ENCODE measurements around the gene CDC23. TPM values are rescaled to one million over a fixed set of nuclear protein-coding genes. Genes with fewer than 3 reads are reported as not detected.

Gene CDC23
- total RNA-seq, 1 experiment from 2014 or later: 49.7 TPM

GRCh38 chr5:138179277-138179857, 33.8 kb downstream of the CDC23 start:
- TSS peak; percentile 74 for BruUV-seq (replicated peaks)
- H3K27me3 Mint-ChIP-seq (ENCODE audit: insufficient read depth, unreplicated experiment): no peaks in the 10 kb centered on the region
- H3K4me3 Mint-ChIP-seq (ENCODE audit: unreplicated experiment): no peak overlapping the region
- peaks cover 54% of the 10 kb centered on the region for H3K36me3 Mint-ChIP-seq (ENCODE audit: insufficient read depth, unreplicated experiment)
- H3K27ac Mint-ChIP-seq (ENCODE audit: low read depth, unreplicated experiment): no peak overlapping the region
- TF ChIP-seq, protein P1, sequence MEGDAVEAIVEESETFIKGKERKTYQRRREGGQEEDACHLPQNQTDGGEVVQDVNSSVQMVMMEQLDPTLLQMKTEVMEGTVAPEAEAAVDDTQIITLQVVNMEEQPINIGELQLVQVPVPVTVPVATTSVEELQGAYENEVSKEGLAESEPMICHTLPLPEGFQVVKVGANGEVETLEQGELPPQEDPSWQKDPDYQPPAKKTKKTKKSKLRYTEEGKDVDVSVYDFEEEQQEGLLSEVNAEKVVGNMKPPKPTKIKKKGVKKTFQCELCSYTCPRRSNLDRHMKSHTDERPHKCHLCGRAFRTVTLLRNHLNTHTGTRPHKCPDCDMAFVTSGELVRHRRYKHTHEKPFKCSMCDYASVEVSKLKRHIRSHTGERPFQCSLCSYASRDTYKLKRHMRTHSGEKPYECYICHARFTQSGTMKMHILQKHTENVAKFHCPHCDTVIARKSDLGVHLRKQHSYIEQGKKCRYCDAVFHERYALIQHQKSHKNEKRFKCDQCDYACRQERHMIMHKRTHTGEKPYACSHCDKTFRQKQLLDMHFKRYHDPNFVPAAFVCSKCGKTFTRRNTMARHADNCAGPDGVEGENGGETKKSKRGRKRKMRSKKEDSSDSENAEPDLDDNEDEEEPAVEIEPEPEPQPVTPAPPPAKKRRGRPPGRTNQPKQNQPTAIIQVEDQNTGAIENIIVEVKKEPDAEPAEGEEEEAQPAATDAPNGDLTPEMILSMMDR (IDR thresholded peaks at IDR 0.05; ENCODE audit: unreplicated experiment): no peak
- POLR2A ChIA-PET: interaction anchor here (0.5 to 4.6 kb wide), 33 partner anchors 8 to 396 kb away, joined by 3 to 62 read pairs (median 5); partner anchors contain the start of genes CDC23, EGR1, ETF1 and FAM13B
- CTCF ChIA-PET: interaction anchor here (0.5 to 3.0 kb wide), 33 partner anchors 8 to 526 kb away, joined by 3 to 18 read pairs (median 4); partner anchors contain the start of genes CDC25C, HSPA9 and KDM3B
- H3K4me1 Mint-ChIP-seq (ENCODE audit: insufficient read depth, unreplicated experiment): peaks cover 14% of the 10 kb centered on the region
- no peaks in the 10 kb centered on the region for H3K9me3 Mint-ChIP-seq (ENCODE audit: unreplicated experiment)
- DNase-seq (ENCODE audit: unreplicated experiment): no peak
- intact Hi-C loops (cut with micrococcal nuclease): loop anchor here (2.0 kb wide), 2 partner anchors 363 to 1083 kb away; partner anchors contain the start of gene ETF1

DNA sequence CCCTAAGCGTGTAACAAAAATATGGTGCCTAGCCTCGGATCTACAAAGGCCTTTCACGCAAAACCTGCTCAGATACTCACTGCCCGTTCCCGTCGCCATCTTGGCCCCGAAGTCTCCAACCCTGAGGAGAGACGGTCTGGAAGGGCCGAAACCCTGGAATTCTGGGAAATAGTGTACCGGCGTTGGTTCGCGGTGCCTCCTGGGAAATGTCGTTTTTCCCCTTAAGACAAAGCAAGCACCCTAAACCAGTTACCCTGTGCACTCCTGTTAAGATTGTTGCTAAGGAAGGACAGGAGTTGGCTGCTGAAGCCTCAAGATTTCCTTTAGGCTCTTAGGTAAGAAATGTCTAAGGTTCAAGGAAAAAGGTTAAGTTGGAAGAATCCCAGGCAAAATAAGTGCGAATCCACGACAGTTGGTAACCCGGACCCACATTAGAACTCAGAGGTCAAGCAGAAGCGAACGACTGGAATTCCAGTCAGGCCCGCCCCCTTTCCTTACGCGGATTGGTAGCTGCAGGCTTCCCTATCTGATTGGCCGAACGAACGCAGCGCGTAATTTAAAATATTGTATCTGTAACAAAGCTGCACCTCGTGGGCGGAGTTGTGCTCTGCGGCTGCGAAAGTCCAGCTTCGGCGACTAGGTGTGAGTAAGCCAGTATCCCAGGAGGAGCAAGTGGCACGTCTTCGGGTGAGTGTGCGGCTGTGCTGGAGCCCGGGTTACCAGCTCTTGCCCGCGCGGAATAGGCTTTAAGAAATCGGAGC, 34.4 kb downstream of the CDC23 start, which contains the start of the genes BRD8 and KIF20A:
Gene BRD8 (minus strand): TSS at position 115 of the 761 bp plus-strand sequence. CDS start 16 bp downstream, at position 99.
Gene KIF20A (plus strand): TSS at position 597 of the 761 bp plus-strand sequence. CDS start 569 bp downstream, outside the sequence.
- intact Hi-C loops (cut with micrococcal nuclease): loop anchor here (1.0 to 2.0 kb wide), 3 partner anchors 101 to 1084 kb away; partner anchors contain the start of gene ETF1

DNA sequence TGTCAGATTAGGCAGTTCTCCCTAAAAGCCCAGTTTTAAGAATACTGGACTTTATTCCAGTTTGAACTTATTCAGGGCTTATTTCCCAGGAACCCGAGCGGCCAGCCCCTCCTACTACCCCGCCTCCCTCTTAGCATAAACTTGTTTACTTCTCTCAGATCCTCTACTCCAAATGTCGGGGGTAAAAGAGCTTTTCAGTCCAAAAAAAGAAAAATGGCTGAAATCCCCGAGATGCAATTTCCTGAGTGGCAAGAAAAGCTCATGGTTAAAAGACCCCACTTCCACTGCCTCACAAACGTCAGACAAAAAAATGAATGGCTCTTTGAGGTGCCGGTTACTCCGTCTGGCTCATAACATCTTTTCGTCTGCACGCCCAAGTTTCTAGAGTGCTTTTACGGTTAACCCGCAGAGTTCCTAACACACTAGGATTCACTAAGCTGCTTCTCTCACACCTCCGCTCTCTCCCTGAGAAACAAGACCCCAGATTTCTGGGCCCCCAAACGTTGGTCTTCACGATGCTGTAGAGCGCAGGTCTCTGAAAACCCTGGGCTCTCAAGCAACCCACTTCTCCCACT, 35.1 kb downstream of the CDC23 start:
- POLR2A ChIA-PET: interaction anchor here (0.6 to 4.6 kb wide), 49 partner anchors 9 to 1115 kb away, joined by 3 to 62 read pairs (median 4); partner anchors contain the start of genes CDC23, EGR1, ETF1 and FAM13B
- no peaks in the 10 kb centered on the region for H3K9me3 Mint-ChIP-seq (ENCODE audit: unreplicated experiment)
- intact Hi-C loops (cut with micrococcal nuclease): loop anchor here (1.0 to 2.0 kb wide), 3 partner anchors 101 to 1085 kb away; partner anchors contain the start of gene ETF1
- H3K27me3 Mint-ChIP-seq (ENCODE audit: insufficient read depth, unreplicated experiment): no peaks in the 10 kb centered on the region
- peak; percentile 72 for DNase-seq (ENCODE audit: unreplicated experiment)
- TF ChIP-seq, protein P1 (IDR thresholded peaks at IDR 0.05; ENCODE audit: unreplicated experiment): no peak
- no peak overlapping the region for H3K4me3 Mint-ChIP-seq (ENCODE audit: unreplicated experiment)
- CTCF ChIA-PET: interaction anchor here (0.6 to 2.6 kb wide), 16 partner anchors 10 to 425 kb away, joined by 3 to 11 read pairs (median 4); partner anchors contain the start of genes CDC25C and KDM3B
- TSS peak; percentile 70 for BruUV-seq (replicated peaks)
- H3K27ac Mint-ChIP-seq (ENCODE audit: low read depth, unreplicated experiment): no peak overlapping the region
- H3K4me1 Mint-ChIP-seq (ENCODE audit: insufficient read depth, unreplicated experiment): peaks cover 20% of the 10 kb centered on the region
- H3K36me3 Mint-ChIP-seq (ENCODE audit: insufficient read depth, unreplicated experiment): peaks cover 56% of the 10 kb centered on the region

More for the DNA sequence above, 34.4 kb downstream of the CDC23 start, which contains the start of the genes BRD8 and KIF20A:
- Mint-ChIP-seq H3K36me3 (ENCODE audit: insufficient read depth, unreplicated experiment) (peaks cover 55% of the 10 kb centered on the region), H3K9me3 (ENCODE audit: unreplicated experiment) (no peaks in the 10 kb centered on the region), H3K4me1 (ENCODE audit: insufficient read depth, unreplicated experiment) (peaks cover 17% of the 10 kb centered on the region), H3K27ac (ENCODE audit: low read depth, unreplicated experiment) (no peak within 1 kb of the TSS), H3K27me3 (ENCODE audit: insufficient read depth, unreplicated experiment) (no peaks in the 10 kb centered on the region), H3K4me3 (ENCODE audit: unreplicated experiment) (no peak within 1 kb of the TSS)
- TF ChIP-seq, protein P1 (IDR thresholded peaks at IDR 0.05; ENCODE audit: unreplicated experiment): no peak
- ChIA-PET CTCF (interaction anchor here (0.5 to 3.0 kb wide), 26 partner anchors 8 to 418 kb away, joined by 3 to 15 read pairs (median 5); partner anchors contain the start of genes CDC25C, HSPA9 and KDM3B), POLR2A (interaction anchor here (0.6 to 4.6 kb wide), 50 partner anchors 9 to 425 kb away, joined by 3 to 62 read pairs (median 5); partner anchors contain the start of genes CDC23, EGR1, ETF1 and FAM13B)
- no TSS peak for BruUV-seq (replicated peaks)
- DNase-seq (ENCODE audit: unreplicated experiment): peak; percentile 100
